COR-L47 (cell line): Measurements from ENCODE around the gene NACC2.
"Not testable (repeated sequence)": the region's sequence is repeated elsewhere in the genome, so short reads cannot be mapped to it uniquely, and the experiment has no call there.

ENCODE experiments used
- DNase-seq: peaks from one replicate; lab custom pipeline; 2025; lab: John Stamatoyannopoulos, UW

The NACC2 gene

GRCh38 chr9:136045595-136046553 lies 49.2 kb downstream of the NACC2 start:
- no peak for DNase-seq

GRCh38 chr9:136044971-136045594 lies 50.0 kb downstream of the NACC2 start:
- DNase-seq = peak; percentile 20

GRCh38 chr9:136044207-136044970 lies 50.7 kb downstream of the NACC2 start:
- DNase-seq = no peak

GRCh38 chr9:136043441-136043991 lies 51.6 kb downstream of the NACC2 start:
- DNase-seq = no peak

- no peak for DNase-seq
These were observed 52.5 kb downstream of the NACC2 start for GRCh38 chr9:136042541-136042940.

GRCh38 chr9:136040848-136041247 lies 54.2 kb downstream of the NACC2 start:
- not testable (repeated sequence) for DNase-seq

GRCh38 chr9:136039488-136039887 lies 55.6 kb downstream of the NACC2 start:
- no peak for DNase-seq

- DNase-seq = no peak
These were observed 58.2 kb downstream of the NACC2 start for GRCh38 chr9:136036848-136037247.

- DNase-seq = no peak
These were observed 59.0 kb downstream of the NACC2 start for GRCh38 chr9:136036050-136036449.

- no peak for DNase-seq
These were observed 63.1 kb downstream of the NACC2 start for GRCh38 chr9:136031741-136032730.

GRCh38 chr9:136031094-136031493 lies 64.0 kb downstream of the NACC2 start:
- no peak for DNase-seq

GRCh38 chr9:136029556-136029955 lies 65.5 kb downstream of the NACC2 start:
- DNase-seq = no peak

- DNase-seq = no peak
These were observed 66.2 kb downstream of the NACC2 start for GRCh38 chr9:136028760-136029470.

- DNase-seq = not testable (repeated sequence)
These were observed 68.2 kb downstream of the NACC2 start for GRCh38 chr9:136026943-136027289.

GRCh38 chr9:136026266-136026942 lies 68.7 kb downstream of the NACC2 start:
- no peak for DNase-seq

GRCh38 chr9:136025481-136025880 lies 69.6 kb downstream of the NACC2 start:
- DNase-seq = no peak

GRCh38 chr9:136024696-136025316 lies 70.3 kb downstream of the NACC2 start:
- DNase-seq = no peak

- DNase-seq = no peak
These were observed 70.8 kb downstream of the NACC2 start for GRCh38 chr9:136024286-136024685.
